GM12878 (cell line): ENCODE measurements around the gene RASA4. TPM values are rescaled to one million over a fixed set of nuclear protein-coding genes. Genes with fewer than 3 reads are reported as not detected.
"Not testable (repeated sequence)": the region's sequence is repeated elsewhere in the genome, so short reads cannot be mapped to it uniquely, and the experiment has no call there.

Experiments used
- ATAC-seq: fragments of 200-7000 bp; cut with Tn5 transposase; 3 replicates; pipeline ENCODE4 v1.9.1; 2020; ENCODE audit warnings: mild to moderate bottlenecking, moderate library complexity
- BruUV-seq: library from RNA; stranded (reverse); fragments of 400-500 nt; replicated peaks from 2 replicates; lab custom pipeline; 2021; lab: Mats Ljungman, UMichigan
- CTCF ChIA-PET: fragments of 300-600 bp; sonication (Branson Sonifier 250); formaldehyde crosslinking; extraction: SDS; loops from one replicate; lab custom pipeline; 2021; ENCODE audit warnings: inconsistent platforms; lab: Yijun Ruan, JAX
- POLR2A ChIA-PET: fragments of 350-600 bp; formaldehyde crosslinking; extraction: SDS; loops from one replicate; lab custom pipeline; 2021; ENCODE audit warnings: inconsistent platforms; lab: Charles Lee
- RAD21 ChIA-PET: fragments of 300-600 bp; sonication (Branson Sonifier 250); formaldehyde crosslinking; loops from one replicate; lab custom pipeline; 2023; ENCODE audit warnings: antibody characterized with exemption; ENCODE audit not compliant: unreplicated experiment; lab: Charles Lee
- SMC1A ChIA-PET: fragments of 300-600 bp; sonication (Branson Sonifier 250); formaldehyde crosslinking; loops from one replicate; lab custom pipeline; 2023; ENCODE audit not compliant: unreplicated experiment, uncharacterized antibody; lab: Charles Lee
- DNase-seq: peaks from one replicate; pipeline ENCODE4 v3.0.0-alpha.2; 2011; ENCODE audit warnings: low read depth, low spot score
- FAIRE-seq: peaks from 3 replicates; lab custom pipeline; 2011; peaks lifted over from hg19 to GRCh38; lab: Jason Lieb, UNC
- H2AFZ ChIP-seq: 2 replicates; pipeline ENCODE4 v1.6.0; 2011; ENCODE audit warnings: low read depth, low read length, control low read depth; ENCODE audit not compliant: control insufficient read depth
- H3K27ac ChIP-seq: 2 replicates; pipeline ENCODE4 v1.5.1; 2011; ENCODE audit warnings: control low read depth; ENCODE audit not compliant: control insufficient read depth, insufficient read depth
- H3K27me3 ChIP-seq, 2 experiments: replicated peaks in 1 of 2; 2 replicates each; pipeline versions ENCODE4 v1.6.0 to v1.6.1; 2011; ENCODE audit warnings: low read length in 1 of 2; ENCODE audit not compliant: control insufficient read depth in 2 of 2, insufficient read depth in 2 of 2
- H3K36me3 ChIP-seq, 2 experiments: 2 replicates each; pipeline ENCODE4 v1.5.1; 2011; ENCODE audit warnings: low read length in 1 of 2; ENCODE audit not compliant: control insufficient read depth in 2 of 2, insufficient read depth in 2 of 2
- H3K4me1 ChIP-seq: 2 replicates; pipeline ENCODE4 v1.6.1; 2011; ENCODE audit warnings: mild to moderate bottlenecking, low read length, moderate library complexity, mixed read lengths; ENCODE audit not compliant: control insufficient read depth, insufficient read depth
- H3K4me2 ChIP-seq: 2 replicates; pipeline ENCODE4 v1.6.0; 2011; ENCODE audit warnings: control low read depth; ENCODE audit not compliant: control insufficient read depth, insufficient read depth
- H3K4me3 ChIP-seq: fragments of 200-600 bp; sonication (generic); 2 replicates; pipeline ENCODE4 v1.5.1; 2016
- H3K79me2 ChIP-seq: 2 replicates; pipeline ENCODE4 v1.6.0; 2011; ENCODE audit warnings: low read length; ENCODE audit not compliant: control insufficient read depth, insufficient read depth
- H3K9ac ChIP-seq: 2 replicates; pipeline ENCODE4 v1.8.0; 2011; ENCODE audit warnings: low read length, control low read depth, mixed read lengths; ENCODE audit not compliant: control insufficient read depth, insufficient read depth
- H3K9me3 ChIP-seq: replicated peaks from 3 replicates; pipeline ENCODE4 v1.5.1; 2011; ENCODE audit warnings: mild to moderate bottlenecking, low read length; ENCODE audit not compliant: control insufficient read depth, insufficient read depth
- H4K20me1 ChIP-seq: 2 replicates; pipeline ENCODE4 v1.6.0; 2011; ENCODE audit not compliant: control insufficient read depth, insufficient read depth
- WGBS: methylation state at CpG from one replicate; pipeline ENCODE4 v1.1.6; 2016; ENCODE audit warnings: low lambda C conversion rate; ENCODE audit not compliant: insufficient replicate concordance, insufficient coverage; ENCODE audit errors: missing lambda C conversion rate; 5-methylcytosine and 5-hydroxymethylcytosine counted together
- in situ Hi-C: fragments of 300-500 bp; cut with MboI; formaldehyde crosslinking; loops from 9 replicates; pipeline ENCODE4 v1.14.3; 2018; ENCODE audit warnings: mixed read lengths
- intact Hi-C: fragments of 100-400 bp; cut with micrococcal nuclease; formaldehyde crosslinking; loops from one replicate; pipeline ENCODE4 v1.14.2; 2022; ENCODE audit not compliant: unreplicated experiment
- polyA plus RNA-seq, 11 experiments: library from polyadenylated mRNA; depleted of rRNA in 4 of 11; unstranded in 6 of 11; stranded (reverse) in 5 of 11; fragments of >200 nt; fragmentation: Nextera tagmentation in 4 of 11; fragmentation: Illumina TruSeq in 1 of 11; extraction: Ambion mirVana in 4 of 11; extraction: Trizol in 1 of 11; gene quantifications; 1 replicate in 1 of 11; 2 replicates in 10 of 11; pipeline versions ENCODE4 v1.2.1 to v1.2.3, GENCODE V29; 2011 to 2016; ENCODE audit warnings: inconsistent platforms in 2 of 11, missing spikeins in 2 of 11, low read depth in 1 of 11
- total RNA-seq, 4 experiments: library from RNA; depleted of rRNA in 3 of 4; stranded (reverse); fragments of >200 nt in 3 of 4; fragmentation: Illumina TruSeq in 1 of 4; extraction: Trizol in 1 of 4; gene quantifications; 2 replicates each; pipeline versions ENCODE4 v1.2.1 to v1.2.3, GENCODE V29; 2013 to 2021

RASA4 gene
- total and polyA plus RNA-seq, 10 of the 15 experiments (the other 5 are each of a cell fraction or from before 2014, with no cell fraction given): 1.7 to 35.8 (median 14.0) TPM

- WGBS: no CpG with 5 or more reads among the region's 7 CpGs
- not testable (repeated sequence) for ATAC-seq
Observed at GRCh38 chr7:102531583-102531982, 85.0 kb downstream of the RASA4 start.

GRCh38 chr7:102527822-102528793 is 88.4 kb downstream of the RASA4 start:
- SMC1A ChIA-PET, BruUV-seq, H3K79me2 ChIP-seq, H4K20me1 ChIP-seq, ATAC-seq, H3K36me3 ChIP-seq, RAD21 ChIA-PET, H2AFZ ChIP-seq, DNase-seq, H3K9me3 ChIP-seq, CTCF ChIA-PET, H3K4me1 ChIP-seq, H3K4me2 ChIP-seq, H3K27ac ChIP-seq, H3K9ac ChIP-seq, POLR2A ChIA-PET, H3K27me3 ChIP-seq, in situ Hi-C loops, FAIRE-seq, H3K4me3 ChIP-seq, intact Hi-C loops: not testable (repeated sequence)
- WGBS: 80% methylated on average over 3 of the region's 13 CpGs

More at GRCh38 chr7:102531583-102531982, 85.0 kb downstream of the RASA4 start:
- H4K20me1 ChIP-seq, H3K9me3 ChIP-seq, SMC1A ChIA-PET, DNase-seq, H2AFZ ChIP-seq, BruUV-seq, intact Hi-C loops, POLR2A ChIA-PET, in situ Hi-C loops, CTCF ChIA-PET, FAIRE-seq, RAD21 ChIA-PET, H3K9ac ChIP-seq, H3K4me3 ChIP-seq, H3K79me2 ChIP-seq, H3K36me3 ChIP-seq, H3K27me3 ChIP-seq, H3K4me1 ChIP-seq, H3K4me2 ChIP-seq, H3K27ac ChIP-seq: not testable (repeated sequence)

GRCh38 chr7:102527182-102527581 is 89.4 kb downstream of the RASA4 start:
- SMC1A ChIA-PET, H4K20me1 ChIP-seq, RAD21 ChIA-PET, H3K4me2 ChIP-seq, CTCF ChIA-PET, H3K4me3 ChIP-seq, H3K9ac ChIP-seq, H2AFZ ChIP-seq, intact Hi-C loops, H3K27ac ChIP-seq, DNase-seq, H3K9me3 ChIP-seq, FAIRE-seq, H3K27me3 ChIP-seq, H3K36me3 ChIP-seq, BruUV-seq, POLR2A ChIA-PET, H3K79me2 ChIP-seq, H3K4me1 ChIP-seq, ATAC-seq, in situ Hi-C loops: not testable (repeated sequence)
- 91% methylated on average over 1 of the region's 8 CpGs for WGBS

GRCh38 chr7:102524803-102525202 is 91.8 kb downstream of the RASA4 start:
- H3K9ac ChIP-seq, CTCF ChIA-PET, DNase-seq, H3K27me3 ChIP-seq, BruUV-seq, RAD21 ChIA-PET, H3K27ac ChIP-seq, SMC1A ChIA-PET, H2AFZ ChIP-seq, H3K4me2 ChIP-seq, H3K79me2 ChIP-seq, H4K20me1 ChIP-seq, in situ Hi-C loops, H3K4me3 ChIP-seq, H3K9me3 ChIP-seq, FAIRE-seq, POLR2A ChIA-PET, intact Hi-C loops, H3K4me1 ChIP-seq, H3K36me3 ChIP-seq: not testable (repeated sequence)
- WGBS: 22% methylated on average over 1 of the region's 2 CpGs
- peak; percentile 16 for ATAC-seq
